ENCODE results near the gene TECTA. TPM values are rescaled to one million over a fixed set of nuclear protein-coding genes. Genes with fewer than 3 reads are reported as not detected.
"Not testable (repeated sequence)": the region's sequence is repeated elsewhere in the genome, so short reads cannot be mapped to it uniquely, and the experiment has no call there.

The TECTA gene
- total RNA-seq, 2 experiments from 2014 or later, result 0.22 to 0.42 TPM

DNA sequence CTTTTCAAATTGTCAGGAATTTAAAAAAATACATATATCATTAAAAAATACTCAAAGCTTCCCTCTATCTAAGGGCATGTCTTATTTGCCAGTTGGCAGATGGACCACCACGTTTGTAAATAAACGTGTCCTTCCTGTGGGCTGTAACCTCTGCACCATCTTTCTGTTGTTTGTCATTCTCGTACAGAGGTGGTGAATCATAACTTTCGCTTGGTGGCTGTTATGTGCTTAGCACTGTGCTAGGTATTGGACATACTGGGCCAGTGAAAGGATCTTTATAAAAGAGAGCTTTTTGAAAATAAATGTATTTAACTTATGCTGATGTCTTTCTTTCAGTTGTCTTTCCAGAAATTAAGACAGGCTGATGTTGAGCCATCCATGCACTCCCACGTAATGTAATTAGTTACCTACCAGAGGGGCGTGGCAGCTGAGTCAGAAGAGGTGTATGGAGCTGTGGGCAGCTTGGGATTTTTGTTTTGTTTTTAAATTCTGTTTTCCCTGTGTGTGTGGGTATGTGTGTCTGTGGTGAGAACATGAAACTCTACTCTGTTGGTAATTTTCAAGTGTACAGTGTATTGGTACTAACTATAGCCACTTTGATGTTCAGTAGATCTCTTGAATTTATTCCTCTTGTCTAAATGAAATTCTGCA is 62.7 kb downstream of the TECTA start:
- CTCF ChIA-PET, result no interaction called here
- Histone ChIP-seq H3K4me3 (ENCODE audit: low read length) (no peak overlapping the region), H3K36me3 (ENCODE audit: insufficient read depth, low read length) (no peaks in the 10 kb centered on the region), H3K4me1 (ENCODE audit: insufficient read depth, low read length) (no peaks in the 10 kb centered on the region), H3K9me3 (ENCODE audit: control insufficient read depth in 1 of 2, insufficient read depth in 1 of 2, low read length in 2 of 2) (no peaks in the 10 kb centered on the region), H3K27ac (ENCODE audit: low read depth in 1 of 2, low read length in 2 of 2) (no peak overlapping the region), H3K27me3 (ENCODE audit: control insufficient read depth in 1 of 2, insufficient read depth in 2 of 2, low read length in 2 of 2) (peaks cover 0 to 7% of the 10 kb centered on the region in 2 experiments)
- POLR2A ChIA-PET, result no interaction called here
- Mint-ChIP-seq H3K27ac (no peak overlapping the region), H3K36me3 (ENCODE audit: low read depth) (no peaks in the 10 kb centered on the region), H3K4me3 (no peak overlapping the region), H3K4me1 (ENCODE audit: low read depth) (no peaks in the 10 kb centered on the region), H3K9me3 (no peaks in the 10 kb centered on the region), H3K27me3 (no peaks in the 10 kb centered on the region)
- TF ChIP-seq, protein P1, sequence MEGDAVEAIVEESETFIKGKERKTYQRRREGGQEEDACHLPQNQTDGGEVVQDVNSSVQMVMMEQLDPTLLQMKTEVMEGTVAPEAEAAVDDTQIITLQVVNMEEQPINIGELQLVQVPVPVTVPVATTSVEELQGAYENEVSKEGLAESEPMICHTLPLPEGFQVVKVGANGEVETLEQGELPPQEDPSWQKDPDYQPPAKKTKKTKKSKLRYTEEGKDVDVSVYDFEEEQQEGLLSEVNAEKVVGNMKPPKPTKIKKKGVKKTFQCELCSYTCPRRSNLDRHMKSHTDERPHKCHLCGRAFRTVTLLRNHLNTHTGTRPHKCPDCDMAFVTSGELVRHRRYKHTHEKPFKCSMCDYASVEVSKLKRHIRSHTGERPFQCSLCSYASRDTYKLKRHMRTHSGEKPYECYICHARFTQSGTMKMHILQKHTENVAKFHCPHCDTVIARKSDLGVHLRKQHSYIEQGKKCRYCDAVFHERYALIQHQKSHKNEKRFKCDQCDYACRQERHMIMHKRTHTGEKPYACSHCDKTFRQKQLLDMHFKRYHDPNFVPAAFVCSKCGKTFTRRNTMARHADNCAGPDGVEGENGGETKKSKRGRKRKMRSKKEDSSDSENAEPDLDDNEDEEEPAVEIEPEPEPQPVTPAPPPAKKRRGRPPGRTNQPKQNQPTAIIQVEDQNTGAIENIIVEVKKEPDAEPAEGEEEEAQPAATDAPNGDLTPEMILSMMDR (IDR thresholded peaks at IDR 0.05), result no peak
- intact Hi-C loops (cut with DNase I, micrococcal nuclease), result no loop called here
- DNase-seq (no peak), ATAC-seq (ENCODE audit: poor library complexity) (no peak)

DNA sequence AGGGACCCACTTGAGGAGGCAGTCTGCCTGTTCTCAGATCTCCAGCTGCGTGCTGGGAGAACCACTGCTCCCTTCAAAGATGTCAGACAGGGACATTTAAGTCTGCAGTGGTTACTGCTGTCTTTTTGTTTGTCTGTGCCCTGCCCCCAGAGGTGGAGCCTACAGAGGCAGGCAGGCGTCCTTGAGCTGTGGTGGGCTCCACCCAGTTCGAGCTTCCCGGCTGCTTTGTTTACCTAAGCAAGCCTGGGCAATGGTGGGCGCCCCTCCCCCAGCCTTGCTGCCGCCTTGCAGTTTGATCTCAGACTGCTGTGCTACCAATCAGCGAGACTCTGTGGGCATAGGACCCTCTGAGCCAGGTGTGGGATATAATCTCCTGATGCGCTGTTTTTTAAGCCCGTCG is 76.6 kb downstream of the TECTA start:
- peaks cover 0 to 19% of the 10 kb centered on the region in 2 experiments for H3K9me3 ChIP-seq (ENCODE audit: control insufficient read depth in 1 of 2, insufficient read depth in 1 of 2, low read length in 2 of 2)
- CTCF ChIA-PET; ATAC-seq (ENCODE audit: poor library complexity); H3K27ac Mint-ChIP-seq; intact Hi-C loops (cut with DNase I, micrococcal nuclease); H3K27ac ChIP-seq (ENCODE audit: low read depth in 1 of 2, low read length in 2 of 2); POLR2A ChIA-PET; H3K4me3 Mint-ChIP-seq; H3K4me1 ChIP-seq (ENCODE audit: insufficient read depth, low read length); H3K36me3 ChIP-seq (ENCODE audit: insufficient read depth, low read length); H3K27me3 ChIP-seq (ENCODE audit: control insufficient read depth in 1 of 2, insufficient read depth in 2 of 2, low read length in 2 of 2); H3K4me1 Mint-ChIP-seq (ENCODE audit: low read depth); H3K27me3 Mint-ChIP-seq; DNase-seq; H3K4me3 ChIP-seq (ENCODE audit: low read length): not testable (repeated sequence)
- peaks cover 28% of the 10 kb centered on the region for H3K36me3 Mint-ChIP-seq (ENCODE audit: low read depth)
- H3K9me3 Mint-ChIP-seq, result peaks cover 23% of the 10 kb centered on the region

DNA sequence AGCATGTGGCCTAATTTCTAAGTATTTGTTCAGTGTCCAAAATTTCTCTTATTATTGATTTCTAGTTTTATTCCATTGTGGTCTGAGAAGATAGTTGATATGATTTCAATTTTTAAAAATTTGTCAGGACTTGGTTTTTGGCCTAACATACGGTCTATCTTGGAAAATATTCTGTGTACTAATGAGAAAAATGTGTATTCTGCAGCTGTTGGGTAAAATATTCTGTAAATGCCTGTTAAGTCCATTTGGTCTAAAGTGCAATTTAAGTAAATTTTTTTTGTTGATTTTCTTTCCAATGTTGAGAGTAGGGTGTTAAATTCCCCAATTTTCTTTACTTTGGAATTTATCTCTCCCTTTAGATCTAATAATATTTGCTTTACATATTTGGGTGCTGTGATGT is 78.3 kb downstream of the TECTA start:
- H3K4me1 ChIP-seq (ENCODE audit: insufficient read depth, low read length), result no peaks in the 10 kb centered on the region
- intact Hi-C loops (cut with DNase I, micrococcal nuclease), result no loop called here
- DNase-seq (no peak), ATAC-seq (ENCODE audit: poor library complexity) (no peak)
- H3K9me3 Mint-ChIP-seq, result peaks cover 25% of the 10 kb centered on the region
- ChIA-PET POLR2A (no interaction called here), CTCF (interaction anchor here (0.7 to 0.9 kb wide), 2 partner anchors 14 to 15 kb away, joined by 3 to 4 read pairs; no protein-coding TSS in a partner anchor)
- peaks cover 6% of the 10 kb centered on the region for H3K27me3 Mint-ChIP-seq
- TF ChIP-seq, protein P1 (IDR thresholded peaks at IDR 0.05), result no peak
- no peaks in the 10 kb centered on the region for H3K4me1 Mint-ChIP-seq (ENCODE audit: low read depth)
- H3K4me3 ChIP-seq (ENCODE audit: low read length), result no peak overlapping the region
- peaks cover 28% of the 10 kb centered on the region for H3K36me3 Mint-ChIP-seq (ENCODE audit: low read depth)
- no peaks in the 10 kb centered on the region for H3K36me3 ChIP-seq (ENCODE audit: insufficient read depth, low read length)
- H3K27ac ChIP-seq (ENCODE audit: low read depth in 1 of 2, low read length in 2 of 2), result no peak overlapping the region
- H3K27ac Mint-ChIP-seq, result no peak overlapping the region
- peaks cover 0 to 6% of the 10 kb centered on the region in 2 experiments for H3K27me3 ChIP-seq (ENCODE audit: control insufficient read depth in 1 of 2, insufficient read depth in 2 of 2, low read length in 2 of 2)
- peaks cover 0 to 25% of the 10 kb centered on the region in 2 experiments for H3K9me3 ChIP-seq (ENCODE audit: control insufficient read depth in 1 of 2, insufficient read depth in 1 of 2, low read length in 2 of 2)
- no peak overlapping the region for H3K4me3 Mint-ChIP-seq

DNA sequence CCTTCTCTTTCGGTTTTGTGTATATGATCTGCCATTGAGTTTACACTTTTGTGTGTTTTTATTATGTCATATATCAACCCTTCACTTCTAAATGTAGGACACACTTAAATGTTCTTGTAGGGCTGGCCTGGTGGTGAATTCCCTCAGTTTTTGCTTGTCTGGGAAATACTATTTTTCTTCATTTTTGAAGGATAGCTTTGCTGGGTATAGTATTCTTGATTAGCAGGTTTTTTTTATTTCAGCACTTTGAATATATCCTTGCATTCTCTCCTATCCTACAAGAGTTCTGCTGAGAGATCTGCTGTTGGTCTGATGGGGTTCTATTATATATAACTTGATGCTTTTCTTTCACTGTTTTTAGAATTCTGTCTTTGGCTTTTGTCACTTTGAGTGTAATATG is 79.1 kb downstream of the TECTA start:
- no peak for ATAC-seq (ENCODE audit: poor library complexity)
- Mint-ChIP-seq H3K27me3 (peaks cover 10% of the 10 kb centered on the region), H3K27ac (no peak overlapping the region), H3K9me3 (peaks cover 25% of the 10 kb centered on the region), H3K36me3 (ENCODE audit: low read depth) (peaks cover 28% of the 10 kb centered on the region), H3K4me3 (no peak overlapping the region), H3K4me1 (ENCODE audit: low read depth) (no peaks in the 10 kb centered on the region)
- DNase-seq, result no peak
- TF ChIP-seq, protein P1 (IDR thresholded peaks at IDR 0.05), result no peak
- intact Hi-C loops (cut with DNase I, micrococcal nuclease), result no loop called here
- CTCF ChIA-PET, result interaction anchor here (0.6 to 0.9 kb wide), 2 partner anchors 15 to 20 kb away, joined by 3 to 4 read pairs; no protein-coding TSS in a partner anchor
- Histone ChIP-seq H3K4me1 (ENCODE audit: insufficient read depth, low read length) (no peaks in the 10 kb centered on the region), H3K27me3 (ENCODE audit: control insufficient read depth in 1 of 2, insufficient read depth in 2 of 2, low read length in 2 of 2) (peaks cover 0 to 6% of the 10 kb centered on the region in 2 experiments), H3K36me3 (ENCODE audit: insufficient read depth, low read length) (no peaks in the 10 kb centered on the region), H3K27ac (ENCODE audit: low read depth in 1 of 2, low read length in 2 of 2) (no peak overlapping the region), H3K9me3 (ENCODE audit: control insufficient read depth in 1 of 2, insufficient read depth in 1 of 2, low read length in 2 of 2) (peaks cover 0 to 25% of the 10 kb centered on the region in 2 experiments), H3K4me3 (ENCODE audit: low read length) (no peak overlapping the region)
- POLR2A ChIA-PET, result no interaction called here

Measured in CD4-positive, alpha-beta T cell (primary cell).